GM15510 (cell line): ENCODE results near the gene RBM39.

Experiments
- POLR2A ChIP-seq: IDR thresholded peaks from 3 replicates; pipeline ENCODE4 v1.6.1; 2011; ENCODE audit warnings: borderline replicate concordance; ENCODE audit not compliant: insufficient read length; ENCODE audit errors: extremely low read depth

Gene RBM39

GRCh38 chr20:35762461-35762860 is 20.4 kb upstream of the RBM39 start:
- no peak for TF ChIP-seq POLR2A

- TF ChIP-seq POLR2A = no peak
Measured at GRCh38 chr20:35757098-35757705, 15.1 kb upstream of the RBM39 start.

- no peak for TF ChIP-seq POLR2A
Measured at GRCh38 chr20:35756404-35756803, 14.3 kb upstream of the RBM39 start.

- no peak for TF ChIP-seq POLR2A
Measured at GRCh38 chr20:35750611-35751010, 8.6 kb upstream of the RBM39 start.

GRCh38 chr20:35743693-35744491 is 1.8 kb upstream of the RBM39 start:
- no peak for TF ChIP-seq POLR2A

- peak; percentile 41 for TF ChIP-seq POLR2A
Measured at GRCh38 chr20:35742741-35743523, 872 bp upstream of the RBM39 start.

- no peak for TF ChIP-seq POLR2A
Measured at GRCh38 chr20:35739294-35740163, 2.5 kb downstream of the RBM39 start.

GRCh38 chr20:35738410-35739179 is 3.5 kb downstream of the RBM39 start:
- TF ChIP-seq POLR2A = no peak

- TF ChIP-seq POLR2A = no peak
Measured at GRCh38 chr20:35737865-35738333, 4.2 kb downstream of the RBM39 start.

- TF ChIP-seq POLR2A = no peak
Measured at GRCh38 chr20:35735826-35736470, 6.1 kb downstream of the RBM39 start.

- no peak for TF ChIP-seq POLR2A
Measured at GRCh38 chr20:35734777-35735649, 7.0 kb downstream of the RBM39 start.

- no peak for TF ChIP-seq POLR2A
Measured at GRCh38 chr20:35734374-35734773, 7.7 kb downstream of the RBM39 start.
